Ovary (tissue), 9 donors: ENCODE measurements around the gene PA2G4. TPM values are rescaled to one million over a fixed set of nuclear protein-coding genes. Genes with fewer than 3 reads are reported as not detected.

Source experiments
- DNase-seq, 5 donors: peaks; one replicate each; pipeline ENCODE4 v3.0.0-alpha.2; 2019 to 2020
- H3K27ac ChIP-seq, 2 donors: fragments of 200-600 bp; one replicate each; pipeline versions ENCODE4 v1.5.1 to v1.8.0; 2019 to 2022
- H3K27me3 ChIP-seq: fragments of 200-600 bp; one replicate; pipeline ENCODE4 v1.8.0; 2022
- H3K36me3 ChIP-seq: fragments of 200-600 bp; sonication (generic); one replicate; pipeline ENCODE4 v1.5.1; 2019
- H3K4me1 ChIP-seq: one replicate; pipeline ENCODE4 v1.8.1; 2013; ENCODE audit warnings: mild to moderate bottlenecking, moderate library complexity; ENCODE audit not compliant: insufficient read depth
- H3K4me3 ChIP-seq: fragments of 200-600 bp; sonication (generic); one replicate; pipeline ENCODE4 v1.5.1; 2017
- H3K9me3 ChIP-seq, 2 donors: fragments of 200-600 bp in 1 of 2; sonication (generic) in 1 of 2; one replicate each; pipeline versions ENCODE4 v1.5.1 to v1.8.1; 2013 to 2019; ENCODE audit warnings: mild to moderate bottlenecking in 1 of 2, moderate library complexity in 1 of 2
- CTCF ChIP-seq, 3 donors: fragments of 450-650 bp in 2 of 3; fragments of 200-600 bp in 1 of 3; IDR thresholded peaks; one replicate each; pipeline versions ENCODE4 v1.5.1 to v1.8.0; 2016 to 2022; ENCODE audit warnings: antibody characterized with exemption in 3 of 3, mild to moderate bottlenecking in 1 of 3
- EP300 ChIP-seq: sonication (generic); formaldehyde crosslinking; IDR thresholded peaks from one replicate; pipeline ENCODE4 v1.6.1; 2017; ENCODE audit warnings: antibody characterized with exemption
- POLR2A ChIP-seq: fragments of 450-650 bp; IDR thresholded peaks from one replicate; pipeline ENCODE4 v1.6.1; 2017; ENCODE audit warnings: antibody characterized with exemption, mild to moderate bottlenecking, moderate library complexity
- WGBS, 3 donors: extraction: QIAGEN DNeasy Blood & Tissue Kit in 1 of 3; methylation state at CpG; one replicate each; pipeline versions ENCODE4 v1.1.5 to v1.1.7; 2013 to 2017; 5-methylcytosine and 5-hydroxymethylcytosine counted together
- intact Hi-C, 4 donors: fragments of 100-400 bp; cut with DNase I; formaldehyde crosslinking; loops; one replicate each; pipeline versions ENCODE4 v1.11.0 to v1.15.1; 2022 to 2023
- polyA plus RNA-seq, 2 donors: library from polyadenylated mRNA; stranded (reverse); fragments of 200-250 nt in 1 of 2; fragments of 350-450 nt in 1 of 2; fragmentation: Illumina TruSeq in 1 of 2; extraction: RNeasy Lipid Tissue Mini Kit (QIAGEN cat#74804) in 1 of 2; gene quantifications; one replicate each; pipeline ENCODE4 v1.2.3, GENCODE V29; 2013 to 2014
- total RNA-seq, 7 donors: library from RNA; depleted of rRNA in 2 of 7; stranded (reverse); fragments of >200 nt in 2 of 7; fragmentation: NEBNext Ultra II Directional in 3 of 7; extraction: Animal tissue kit (Norgen Biotek cat#: 25700) in 3 of 7; gene quantifications; one replicate each; pipeline versions ENCODE4 v1.1.0 to v1.2.4, GENCODE V29; 2016 to 2023
- donor health status: DM: no; HTN: no; CAD: no; lungs with moderate emphysema.
- donor health status: DM: no; HTN: no; CAD: no.
- donor health status: Bipolar disorder and iron deficiency.
- donor health status: DM: yes; HTN: yes; CAD: no.
- donor health status: DM: no; HTN: no; CAD: no.
- donor health status: DM: yes; HTN: yes; CAD: no.

PA2G4 gene
- total and polyA plus RNA-seq, 9 donors: 65.6 to 219 (median 79.7) TPM

GRCh38 chr12:56128670-56129205 lies 24.4 kb downstream of the PA2G4 start:
- Histone ChIP-seq H3K36me3 (no peaks in the 10 kb centered on the region), H3K27me3 (no peaks in the 10 kb centered on the region), H3K4me3 (peak overlapping the region; percentile 63), H3K27ac (peak overlapping the region; percentile 78 to 90), H3K9me3 (no peaks in the 10 kb centered on the region), H3K4me1 (peaks cover 9% of the 10 kb centered on the region)
- intact Hi-C loops: loop anchor here in 3 of 4 donors (2.0 to 10.0 kb wide), 3 partner anchors 60 to 336 kb away; partner anchors contain the start of genes NABP2 (in 2 of the 3), RNF41 (in 2 of the 3), SPRYD4 (in 2 of the 3) and SMARCC2 (in 1 of the 3)
- peak in 3 of 5 donors; percentile 51 to 67 (median 57) for DNase-seq
- 0 to 1% (median 0%) methylated on average over 20 of the region's 20 CpGs for whole genome bisulfite sequencing, 3 donors
- TF ChIP-seq EP300 (no peak), CTCF (IDR thresholded peaks at IDR 0.05) (no peak), POLR2A (no peak)

GRCh38 chr12:56129206-56129941 lies 25.0 kb downstream of the PA2G4 start:
- intact Hi-C loops: loop anchor here in 3 of 4 donors (2.0 to 10.0 kb wide), 3 partner anchors 59 to 335 kb away; partner anchors contain the start of genes NABP2 (in 2 of the 3), RNF41 (in 2 of the 3), SPRYD4 (in 2 of the 3) and SMARCC2 (in 1 of the 3)
- no peaks in the 10 kb centered on the region for H3K27me3 ChIP-seq
- H3K4me1 ChIP-seq: peaks cover 9% of the 10 kb centered on the region
- H3K9me3 ChIP-seq: no peaks in the 10 kb centered on the region
- peak overlapping the region; percentile 63 for H3K4me3 ChIP-seq
- no peaks in the 10 kb centered on the region for H3K36me3 ChIP-seq
- DNase-seq: peak; percentile 74 to 84 (median 74)
- TF ChIP-seq EP300 (no peak), CTCF (IDR thresholded peaks at IDR 0.05) (peak in 1 of 3 donors; percentile 10), POLR2A (peak; percentile 20)
- H3K27ac ChIP-seq: peak overlapping the region; percentile 78 to 90
- 2% methylated on average over 29 of the region's 29 CpGs for WGBS, 3 donors

GRCh38 chr12:56129942-56130495 lies 25.7 kb downstream of the PA2G4 start:
- Histone ChIP-seq H3K4me1 (peaks cover 9% of the 10 kb centered on the region), H3K27me3 (no peaks in the 10 kb centered on the region), H3K9me3 (no peaks in the 10 kb centered on the region), H3K36me3 (no peaks in the 10 kb centered on the region), H3K4me3 (no peak overlapping the region), H3K27ac (peak overlapping the region; percentile 44 to 78)
- DNase-seq: no peak
- WGBS, 3 donors: 53 to 60% (median 54%) methylated on average over 22 of the region's 22 CpGs
- intact Hi-C loops: loop anchor here in 3 of 4 donors (2.0 to 10.0 kb wide), 3 partner anchors 59 to 335 kb away; partner anchors contain the start of genes NABP2 (in 2 of the 3), RNF41 (in 2 of the 3), SPRYD4 (in 2 of the 3) and SMARCC2 (in 1 of the 3)
- TF ChIP-seq CTCF (IDR thresholded peaks at IDR 0.05) (no peak), EP300 (no peak), POLR2A (no peak)

GRCh38 chr12:56130876-56131275 lies 26.5 kb downstream of the PA2G4 start:
- H3K36me3 ChIP-seq: no peaks in the 10 kb centered on the region
- WGBS, 3 donors: 81 to 83% (median 82%) methylated on average over 4 of the region's 4 CpGs

More at GRCh38 chr12:56130876-56131275, 26.5 kb downstream of the PA2G4 start:
- no peaks in the 10 kb centered on the region for H3K9me3 ChIP-seq
- DNase-seq: no peak
- intact Hi-C loops: no loop called here
- peaks cover 9% of the 10 kb centered on the region for H3K4me1 ChIP-seq
- no peaks in the 10 kb centered on the region for H3K27me3 ChIP-seq
- no peak overlapping the region for H3K27ac ChIP-seq
- no peak overlapping the region for H3K4me3 ChIP-seq
- TF ChIP-seq CTCF (IDR thresholded peaks at IDR 0.05) (no peak), POLR2A (no peak)
